GM21619 (cell line): ENCODE results near the gene NCCRP1.

Experiments used
- ATAC-seq: cut with Tn5 transposase; IDR thresholded peaks from one replicate; pipeline ENCODE4 v1.9.1; 2021; ENCODE audit not compliant: unreplicated experiment

NCCRP1 gene, protein sequence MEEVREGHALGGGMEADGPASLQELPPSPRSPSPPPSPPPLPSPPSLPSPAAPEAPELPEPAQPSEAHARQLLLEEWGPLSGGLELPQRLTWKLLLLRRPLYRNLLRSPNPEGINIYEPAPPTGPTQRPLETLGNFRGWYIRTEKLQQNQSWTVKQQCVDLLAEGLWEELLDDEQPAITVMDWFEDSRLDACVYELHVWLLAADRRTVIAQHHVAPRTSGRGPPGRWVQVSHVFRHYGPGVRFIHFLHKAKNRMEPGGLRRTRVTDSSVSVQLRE

GRCh38 chr19:39196860-39197562 lies at the start of gene NCCRP1:
Gene NCCRP1, plus strand, starts transcription at chr19:39196964. Its CDS starts 19 bp downstream, at chr19:39196983.
- ATAC-seq = no peak

DNA sequence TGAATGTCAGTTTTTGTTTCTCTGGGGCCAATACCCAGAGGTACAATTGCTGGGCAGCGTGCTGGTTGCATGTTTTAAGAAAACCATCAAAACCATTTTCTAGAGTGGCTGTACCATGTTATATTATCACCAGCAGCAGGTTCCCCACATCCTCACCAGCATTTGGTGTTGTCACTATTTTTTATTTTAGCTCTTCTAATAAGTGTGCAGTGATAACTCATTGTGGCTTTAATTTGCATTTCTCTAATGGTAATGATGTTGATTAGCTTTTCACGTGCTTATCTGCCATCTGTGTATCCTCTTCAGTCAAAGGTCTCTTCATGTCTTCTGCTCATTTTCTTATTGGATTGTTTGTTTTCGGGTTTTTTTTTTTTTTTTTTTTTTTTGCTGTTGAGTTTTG lies 49.3 kb upstream of the NCCRP1 start:
- ATAC-seq = no peak

DNA sequence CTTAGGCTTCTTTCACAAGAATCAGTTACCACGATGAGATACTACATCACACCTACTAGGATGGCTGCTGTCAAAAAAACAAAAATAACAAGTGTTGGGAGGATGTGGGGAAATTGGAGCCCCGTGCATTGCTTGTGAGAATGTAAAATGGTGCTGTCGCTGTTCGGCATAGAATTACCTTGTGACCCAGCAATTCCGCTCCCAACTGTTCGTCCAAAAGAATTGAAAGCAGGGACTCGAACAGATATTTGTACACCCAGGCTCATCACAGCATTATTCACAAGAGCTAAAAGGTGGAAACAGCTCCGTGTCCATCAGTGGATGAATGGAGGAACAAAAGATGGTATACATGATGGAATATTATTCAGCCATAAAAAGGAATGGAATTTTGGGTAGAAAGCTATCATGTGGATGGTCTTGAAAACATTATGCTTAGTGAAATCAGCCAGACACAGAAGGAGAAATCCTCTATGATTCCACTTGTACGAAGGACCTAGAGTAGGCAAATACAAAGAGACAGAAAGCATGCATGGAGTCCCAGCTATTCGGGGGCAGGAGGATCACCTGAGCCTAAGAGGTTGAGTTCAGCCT lies 47.7 kb upstream of the NCCRP1 start:
- no peak for ATAC-seq

DNA sequence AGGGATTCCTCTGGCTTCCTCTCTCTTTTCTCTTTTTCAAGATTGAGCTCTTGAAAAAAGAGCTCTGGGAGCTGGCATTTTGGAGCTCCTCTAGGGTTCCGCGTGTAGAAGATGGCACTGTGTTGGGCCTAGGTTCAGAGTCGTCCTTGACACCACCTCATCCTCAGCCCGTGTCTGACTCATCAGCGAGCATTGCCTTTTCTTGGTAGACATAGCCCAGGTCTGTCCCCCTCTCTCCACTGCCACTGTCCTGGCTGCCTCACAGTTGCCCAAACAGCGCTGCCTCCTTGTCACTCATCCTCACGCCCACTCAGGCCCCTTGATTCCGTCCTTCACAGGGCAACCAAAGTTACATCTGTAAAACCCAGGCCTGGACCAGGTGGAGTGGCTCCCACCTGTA lies 46.5 kb upstream of the NCCRP1 start:
- no peak for ATAC-seq

DNA sequence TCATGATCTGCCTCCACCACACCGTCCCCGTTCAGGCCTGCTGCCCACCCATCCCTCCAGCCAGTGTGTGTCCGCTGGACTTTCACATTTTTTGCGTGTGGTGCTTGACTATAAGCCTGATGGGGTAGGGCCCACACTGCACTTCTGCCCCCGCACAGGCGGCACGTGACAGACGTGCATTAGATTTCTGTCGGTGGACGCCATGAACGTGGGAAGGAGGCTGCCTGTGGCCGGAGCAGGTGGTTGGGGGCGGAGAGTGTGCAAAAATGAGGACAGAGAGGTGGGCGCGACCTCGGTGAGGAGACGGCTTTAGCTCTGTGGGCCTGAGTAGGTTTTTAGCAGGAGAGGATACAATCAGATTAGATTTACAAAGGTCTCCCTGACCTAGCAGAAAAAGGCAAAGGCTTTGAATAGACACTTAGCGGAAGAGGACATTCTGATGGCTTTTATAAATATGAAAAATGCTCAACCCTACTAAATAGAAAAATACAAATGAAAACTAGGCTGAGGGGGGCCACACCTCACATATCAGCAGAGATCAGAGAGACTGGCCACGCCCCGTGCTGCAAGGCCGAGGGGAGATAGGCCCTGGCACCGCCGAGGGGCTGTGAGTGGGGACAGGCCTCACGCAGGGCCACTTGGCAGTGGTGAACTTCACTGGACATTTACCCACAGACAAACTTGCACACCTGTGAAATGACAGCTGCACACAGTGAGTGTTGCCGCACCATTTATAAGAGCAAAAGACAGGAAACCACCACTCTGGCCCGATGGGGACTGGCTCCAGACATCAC lies 45.8 kb upstream of the NCCRP1 start:
- no peak for ATAC-seq

GRCh38 chr19:39152066-39152465 lies 44.7 kb upstream of the NCCRP1 start:
- no peak for ATAC-seq

DNA sequence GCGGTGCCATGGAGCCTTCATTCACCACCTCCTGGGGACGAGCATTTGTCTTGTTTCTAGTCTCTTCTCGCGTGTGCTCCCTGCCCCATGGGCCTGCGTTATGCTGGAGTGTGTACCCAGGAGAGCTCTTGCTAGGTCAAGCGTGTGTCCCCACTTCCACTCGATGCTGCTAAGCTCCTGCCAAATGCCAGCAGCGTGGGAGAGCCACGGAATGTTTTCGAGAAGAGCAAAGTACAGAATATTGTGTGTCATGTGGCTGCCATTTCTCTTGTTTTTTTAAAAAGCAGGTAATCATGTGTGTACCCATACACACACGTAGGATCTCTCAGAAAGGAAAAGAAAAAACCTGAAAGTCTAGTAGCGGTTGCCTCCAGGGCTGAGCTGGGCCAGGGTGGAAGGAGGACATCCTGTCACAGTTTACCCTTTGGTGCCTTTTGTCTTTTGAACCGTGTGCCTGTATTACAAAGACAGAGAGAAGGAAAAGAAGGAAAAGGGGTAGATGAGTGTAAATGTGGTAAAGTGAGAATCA lies 42.6 kb upstream of the NCCRP1 start:
- ATAC-seq = no peak

GRCh38 chr19:39154629-39155100 lies 42.1 kb upstream of the NCCRP1 start:
- ATAC-seq = no peak

GRCh38 chr19:39155114-39155700 lies 41.6 kb upstream of the NCCRP1 start:
- no peak for ATAC-seq

DNA sequence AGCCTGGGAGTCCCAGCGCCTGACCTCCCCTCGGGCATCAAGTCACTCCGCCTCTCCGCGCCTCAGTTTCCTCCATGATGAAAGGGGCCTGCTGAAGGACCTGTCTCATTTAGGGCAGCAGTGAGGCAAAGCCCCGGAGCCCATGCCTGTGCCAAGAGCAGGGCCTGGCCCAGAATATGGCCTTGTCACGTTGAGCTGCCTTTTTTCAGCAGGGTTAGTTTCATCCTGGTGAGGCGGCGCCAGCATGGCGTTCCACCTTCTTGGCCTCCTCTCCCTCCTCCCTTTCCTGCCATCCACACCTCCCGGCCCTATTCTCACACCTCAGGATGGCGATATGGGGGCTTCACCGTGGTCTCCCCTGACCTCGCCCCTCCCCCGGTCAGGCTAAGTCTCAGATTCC lies 41.0 kb upstream of the NCCRP1 start:
- no peak for ATAC-seq

- ATAC-seq = no peak
These were observed 40.2 kb upstream of the NCCRP1 start for GRCh38 chr19:39156326-39157230.

GRCh38 chr19:39157275-39157996 lies 39.3 kb upstream of the NCCRP1 start:
- no peak for ATAC-seq

GRCh38 chr19:39157997-39158389 lies 38.8 kb upstream of the NCCRP1 start:
- no peak for ATAC-seq

- no peak for ATAC-seq
These were observed 38.0 kb upstream of the NCCRP1 start for GRCh38 chr19:39158646-39159260.

DNA sequence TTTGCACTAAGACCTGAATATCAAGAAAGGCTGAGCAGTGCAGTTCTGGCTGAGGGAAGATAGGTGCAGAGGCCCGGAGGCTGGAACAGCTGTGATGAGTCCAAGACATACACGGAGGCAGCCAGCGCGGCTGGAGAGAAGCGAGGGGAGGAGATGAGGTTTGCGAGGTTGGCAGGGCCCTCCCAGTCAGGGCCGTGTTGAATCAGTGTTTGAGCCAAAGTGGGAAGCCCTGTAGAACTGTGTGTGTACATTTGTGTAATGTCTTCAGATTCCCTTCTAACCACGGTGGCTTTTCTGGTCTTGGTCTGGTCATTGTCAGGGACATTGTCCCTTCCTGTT lies 36.3 kb upstream of the NCCRP1 start:
- ATAC-seq = no peak

DNA sequence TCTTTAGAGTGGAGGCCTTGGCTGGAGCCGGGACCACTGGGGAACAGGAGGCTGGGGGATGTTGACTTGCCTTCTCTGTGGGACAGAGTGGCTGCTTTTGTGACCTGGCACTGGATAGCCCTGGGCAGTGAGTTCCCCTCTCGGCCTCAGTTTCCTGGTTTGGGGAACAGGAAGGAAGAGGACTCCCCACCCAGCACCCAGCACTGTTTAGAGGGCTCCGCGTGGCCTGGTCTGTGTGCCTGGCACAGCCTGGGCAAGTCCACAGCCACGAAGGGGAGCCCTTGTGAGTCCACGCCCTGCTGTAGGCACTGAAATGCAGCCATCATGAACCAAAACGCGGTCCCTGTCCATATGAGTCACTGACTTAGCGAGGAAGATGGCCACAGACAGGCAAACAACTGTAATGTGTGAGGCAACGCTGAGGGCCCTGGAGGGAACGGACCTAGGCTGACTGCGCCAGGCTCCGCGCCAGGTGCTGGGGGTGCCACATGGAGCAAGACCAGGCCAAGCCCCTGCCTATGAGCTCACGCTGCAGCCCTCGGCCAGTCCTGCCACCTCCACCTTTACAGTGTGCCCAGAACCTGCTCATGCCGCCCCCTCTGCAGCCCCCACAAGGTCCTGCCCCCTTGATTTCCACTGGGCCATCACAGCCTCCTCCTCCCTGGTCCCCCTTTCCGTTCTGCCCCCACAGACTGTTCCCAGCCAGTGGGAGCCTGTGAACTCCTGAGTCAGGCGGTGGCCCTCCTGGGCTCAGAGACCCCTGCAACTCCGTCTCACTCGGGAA lies 35.7 kb upstream of the NCCRP1 start:
- no peak for ATAC-seq

GRCh38 chr19:39162441-39163043 lies 34.2 kb upstream of the NCCRP1 start:
- ATAC-seq = no peak

GRCh38 chr19:39163621-39164020 lies 33.1 kb upstream of the NCCRP1 start:
- no peak for ATAC-seq
